Naive thymus-derived CD4-positive, alpha-beta T cell (primary cell): Measurements from ENCODE around the gene NEK7. TPM values are rescaled to one million over a fixed set of nuclear protein-coding genes. Genes with fewer than 3 reads are reported as not detected.
"Not testable (repeated sequence)": the region's sequence is repeated elsewhere in the genome, so short reads cannot be mapped to it uniquely, and the experiment has no call there.

Experiments used
- ATAC-seq: fragments of 150-1000 bp; cut with Tn5 transposase; 2 replicates; pipeline ENCODE4 v1.10.0; 2021; ENCODE audit warnings: mild to moderate bottlenecking, moderate library complexity
- CTCF ChIA-PET: fragments of 350-600 bp; sonication (Branson Sonifier 250); formaldehyde crosslinking; loops from one replicate; lab custom pipeline; 2021; ENCODE audit warnings: antibody characterized with exemption; lab: Charles Lee
- POLR2A ChIA-PET: fragments of 350-600 bp; sonication (Branson Sonifier 250); formaldehyde crosslinking; loops from one replicate; lab custom pipeline; 2021; ENCODE audit warnings: antibody characterized with exemption, inconsistent platforms; lab: Charles Lee
- DNase-seq, 9 donors: peaks; one replicate each; pipeline versions ENCODE4 v3.0.0 to v3.0.0-alpha.2; 2020 to 2022; ENCODE audit warnings: mixed read lengths in 1 of 9
- H3K27ac ChIP-seq: one replicate; pipeline ENCODE4 v1.7.0; 2013; ENCODE audit warnings: mild to moderate bottlenecking, low read depth, low read length, moderate library complexity
- H3K27me3 ChIP-seq, 2 donors: one replicate each; pipeline ENCODE4 v1.7.0; 2013; ENCODE audit warnings: low read length in 2 of 2, mild to moderate bottlenecking in 2 of 2, moderate library complexity in 2 of 2; ENCODE audit not compliant: control insufficient read depth in 2 of 2, insufficient read depth in 2 of 2
- H3K36me3 ChIP-seq, 3 experiments: 1 replicate in 2 of 3; 2 replicates in 1 of 3; pipeline ENCODE4 v1.7.0; 2013; ENCODE audit warnings: low read length in 3 of 3, mild to moderate bottlenecking in 3 of 3, moderate library complexity in 1 of 3; ENCODE audit not compliant: insufficient read depth in 3 of 3, control insufficient read depth in 2 of 3
- H3K4me1 ChIP-seq, 2 donors: one replicate each; pipeline ENCODE4 v1.7.0; 2013; ENCODE audit warnings: low read length in 2 of 2, mild to moderate bottlenecking in 2 of 2, moderate library complexity in 1 of 2; ENCODE audit not compliant: control insufficient read depth in 2 of 2, insufficient read depth in 2 of 2
- H3K4me3 ChIP-seq: 2 replicates; pipeline ENCODE4 v1.7.0; 2013; ENCODE audit warnings: mild to moderate bottlenecking, low read length
- H3K9me3 ChIP-seq, 3 experiments: 1 replicate in 2 of 3; 2 replicates in 1 of 3; pipeline ENCODE4 v1.7.0; 2013; ENCODE audit warnings: low read length in 3 of 3; ENCODE audit not compliant: control insufficient read depth in 2 of 3
- H3K27ac Mint-ChIP-seq, 9 donors: one replicate each; pipeline ENCODE4 v1.8.0; 2020 to 2022; ENCODE audit warnings: mixed read lengths in 9 of 9, mild to moderate bottlenecking in 8 of 9, moderate library complexity in 5 of 9, inconsistent platforms in 2 of 9
- H3K27me3 Mint-ChIP-seq, 5 donors: one replicate each; pipeline ENCODE4 v1.8.0; 2021 to 2022; ENCODE audit warnings: mixed read lengths in 5 of 5, mild to moderate bottlenecking in 1 of 5
- H3K36me3 Mint-ChIP-seq, 5 donors: one replicate each; pipeline ENCODE4 v1.8.0; 2020 to 2022; ENCODE audit warnings: mixed read lengths in 5 of 5, mild to moderate bottlenecking in 3 of 5, inconsistent platforms in 1 of 5
- H3K4me1 Mint-ChIP-seq, 7 donors: one replicate each; pipeline ENCODE4 v1.8.0; 2020 to 2022; ENCODE audit warnings: mixed read lengths in 7 of 7, mild to moderate bottlenecking in 3 of 7, inconsistent platforms in 1 of 7
- H3K4me3 Mint-ChIP-seq, 10 donors: one replicate each; pipeline ENCODE4 v1.8.0; 2020 to 2022; ENCODE audit warnings: mild to moderate bottlenecking in 10 of 10, mixed read lengths in 10 of 10, moderate library complexity in 6 of 10, inconsistent platforms in 2 of 10
- H3K9me3 Mint-ChIP-seq, 11 donors: one replicate each; pipeline ENCODE4 v1.8.0; 2020 to 2022; ENCODE audit warnings: mixed read lengths in 11 of 11, mild to moderate bottlenecking in 4 of 11, inconsistent platforms in 1 of 11, moderate library complexity in 1 of 11
- intact Hi-C, 2 donors: fragments of 100-400 bp; cut with micrococcal nuclease; formaldehyde crosslinking; loops; one replicate each; pipeline ENCODE4 v1.15.1; 2023
- polyA plus RNA-seq, 2 donors: library from polyadenylated mRNA; unstranded; fragments of 300-500 nt; fragmentation: Illumina TruSeq; gene quantifications; one replicate each; pipeline ENCODE4 v1.2.3, GENCODE V29; 2021
- total RNA-seq, 6 experiments: library from RNA in 5 of 6; stranded (reverse) in 5 of 6; gene quantifications; 1 replicate in 5 of 6; 2 replicates in 1 of 6; pipeline ENCODE4 v1.2.3 and lab custom pipeline; 2021 to 2026

NEK7 gene
- total and polyA plus RNA-seq, 7 experiments from 2014 or later, result 25.1 to 68.4 (median 44.5) TPM

- DNase-seq, result no peak
- Histone ChIP-seq H3K4me1 (peaks cover 55 to 72% of the 10 kb centered on the region in 2 donors), H3K4me3 (no peak overlapping the region), H3K9me3 (no peaks in the 10 kb centered on the region), H3K27ac (no peak overlapping the region), H3K27me3 (no peaks in the 10 kb centered on the region), H3K36me3 (no peaks in the 10 kb centered on the region)
- H3K36me3 Mint-ChIP-seq, result peaks cover 0 to 9% (median 0%) of the 10 kb centered on the region in 5 donors
- no peak for ATAC-seq
- no peaks in the 10 kb centered on the region for H3K9me3 Mint-ChIP-seq
- H3K4me1 Mint-ChIP-seq, result peaks cover 41 to 91% (median 80%) of the 10 kb centered on the region in 7 donors
- H3K27me3 Mint-ChIP-seq, result no peaks in the 10 kb centered on the region
- intact Hi-C loops, result loop anchor here in 1 of 2 donors (5.0 kb wide), 1 partner anchor 37 kb away; no protein-coding TSS in a partner anchor
- peak overlapping the region in 3 of 9 donors; percentile 52 to 82 (median 60) for H3K27ac Mint-ChIP-seq
- H3K4me3 Mint-ChIP-seq, result peak overlapping the region in 1 of 10 donors; percentile 59
- POLR2A ChIA-PET, result interaction anchor here (0.8 to 1.7 kb wide), 2 partner anchors 19 to 331 kb away, joined by 3 to 11 read pairs; no protein-coding TSS in a partner anchor
- CTCF ChIA-PET, result no interaction called here
These were observed 28.3 kb downstream of the NEK7 start for GRCh38 chr1:198185146-198185545.

- no peaks in the 10 kb centered on the region for H3K36me3 ChIP-seq
- H3K4me3 Mint-ChIP-seq, result peak overlapping the region in 9 of 10 donors; percentile 0 to 59 (median 47)
- intact Hi-C loops, result loop anchor here in 1 of 2 donors (5.0 kb wide), 1 partner anchor 37 kb away; no protein-coding TSS in a partner anchor
- H3K36me3 Mint-ChIP-seq, result peaks cover 0 to 9% (median 0%) of the 10 kb centered on the region in 5 donors
- H3K9me3 Mint-ChIP-seq, result no peaks in the 10 kb centered on the region
- no peak overlapping the region for H3K4me3 ChIP-seq
- no peak overlapping the region for H3K27ac ChIP-seq
- CTCF ChIA-PET, result no interaction called here
- H3K27me3 Mint-ChIP-seq, result no peaks in the 10 kb centered on the region
- DNase-seq, result no peak
- no peak for ATAC-seq
- POLR2A ChIA-PET, result interaction anchor here (0.5 to 2.3 kb wide), 5 partner anchors 14 to 331 kb away, joined by 3 to 11 read pairs (median 3); partner anchors contain the start of gene NEK7
- H3K27ac Mint-ChIP-seq, result peak overlapping the region in 7 of 9 donors; percentile 8 to 82 (median 59)
- peaks cover 48 to 72% of the 10 kb centered on the region in 2 donors for H3K4me1 ChIP-seq
- H3K9me3 ChIP-seq, result no peaks in the 10 kb centered on the region
- H3K4me1 Mint-ChIP-seq, result peaks cover 39 to 91% (median 82%) of the 10 kb centered on the region in 7 donors
- H3K27me3 ChIP-seq, result no peaks in the 10 kb centered on the region
These were observed 29.0 kb downstream of the NEK7 start for GRCh38 chr1:198185759-198186158.

GRCh38 chr1:198186916-198187580 lies 30.2 kb downstream of the NEK7 start:
- Histone ChIP-seq H3K4me3 (no peak overlapping the region), H3K4me1 (peaks cover 40 to 67% of the 10 kb centered on the region in 2 donors), H3K9me3 (no peaks in the 10 kb centered on the region), H3K27me3 (no peaks in the 10 kb centered on the region), H3K27ac (no peak overlapping the region), H3K36me3 (no peaks in the 10 kb centered on the region)
- no peaks in the 10 kb centered on the region for H3K27me3 Mint-ChIP-seq
- H3K4me3 Mint-ChIP-seq, result peak overlapping the region in 7 of 10 donors; percentile 0 to 74 (median 31)
- peaks cover 0 to 10% (median 0%) of the 10 kb centered on the region in 5 donors for H3K36me3 Mint-ChIP-seq
- DNase-seq (no peak), ATAC-seq (no peak)
- CTCF ChIA-PET, result interaction anchor here (0.8 to 0.9 kb wide), 2 partner anchors 9 to 28 kb away, joined by 3 read pairs; no protein-coding TSS in a partner anchor
- intact Hi-C loops, result loop anchor here in 1 of 2 donors (1.0 to 5.0 kb wide), 2 partner anchors 8 to 35 kb away; no protein-coding TSS in a partner anchor
- H3K27ac Mint-ChIP-seq, result peak overlapping the region in 6 of 9 donors; percentile 60 to 86 (median 76)
- H3K4me1 Mint-ChIP-seq, result peaks cover 36 to 91% (median 82%) of the 10 kb centered on the region in 7 donors
- no peaks in the 10 kb centered on the region for H3K9me3 Mint-ChIP-seq
- POLR2A ChIA-PET, result interaction anchor here (0.5 to 2.3 kb wide), 5 partner anchors 15 to 45 kb away, joined by 3 to 11 read pairs (median 4); partner anchors contain the start of gene NEK7

- CTCF ChIA-PET, result no interaction called here
- DNase-seq, result peak in 6 of 9 donors; percentile 25 to 45 (median 32)
- peak overlapping the region; percentile 2 for H3K4me3 ChIP-seq
- H3K36me3 Mint-ChIP-seq, result peaks cover 0 to 15% (median 0%) of the 10 kb centered on the region in 5 donors
- H3K27ac ChIP-seq, result peak overlapping the region; percentile 43
- H3K4me1 ChIP-seq, result peaks cover 35 to 70% of the 10 kb centered on the region in 2 donors
- ATAC-seq, result peak; percentile 91
- H3K27ac Mint-ChIP-seq, result peak overlapping the region; percentile 9 to 86 (median 74)
- no peaks in the 10 kb centered on the region for H3K36me3 ChIP-seq
- no peaks in the 10 kb centered on the region for H3K27me3 ChIP-seq
- POLR2A ChIA-PET, result interaction anchor here (1.0 to 2.3 kb wide), 3 partner anchors 18 to 32 kb away, joined by 4 to 10 read pairs (median 4); partner anchors contain the start of gene NEK7
- no peaks in the 10 kb centered on the region for H3K9me3 ChIP-seq
- no peaks in the 10 kb centered on the region for H3K27me3 Mint-ChIP-seq
- peak overlapping the region; percentile 0 to 75 (median 54) for H3K4me3 Mint-ChIP-seq
- H3K4me1 Mint-ChIP-seq, result peaks cover 39 to 91% (median 82%) of the 10 kb centered on the region in 7 donors
- intact Hi-C loops, result loop anchor here (1.0 to 5.0 kb wide), 6 partner anchors 9 to 34 kb away; partner anchors contain the start of gene NEK7 (in 2 of the 2)
- H3K9me3 Mint-ChIP-seq, result no peaks in the 10 kb centered on the region
These were observed 31.3 kb downstream of the NEK7 start for GRCh38 chr1:198187973-198188588.

GRCh38 chr1:198191117-198191516 lies 34.3 kb downstream of the NEK7 start:
- Histone ChIP-seq H3K36me3 (no peaks in the 10 kb centered on the region), H3K27ac (no peak overlapping the region), H3K4me3 (no peak overlapping the region), H3K4me1 (peaks cover 33 to 68% of the 10 kb centered on the region in 2 donors), H3K9me3 (no peaks in the 10 kb centered on the region), H3K27me3 (no peaks in the 10 kb centered on the region)
- peak overlapping the region in 4 of 9 donors; percentile 7 to 82 (median 66) for H3K27ac Mint-ChIP-seq
- no peak for DNase-seq
- peaks cover 42 to 95% (median 85%) of the 10 kb centered on the region in 7 donors for H3K4me1 Mint-ChIP-seq
- intact Hi-C loops, result no loop called here
- H3K9me3 Mint-ChIP-seq, result no peaks in the 10 kb centered on the region
- peaks cover 0 to 22% (median 0%) of the 10 kb centered on the region in 5 donors for H3K36me3 Mint-ChIP-seq
- CTCF ChIA-PET, result no interaction called here
- H3K27me3 Mint-ChIP-seq, result no peaks in the 10 kb centered on the region
- POLR2A ChIA-PET, result interaction anchor here (0.7 kb wide), 1 partner anchor 27 kb away, joined by 3 read pairs; no protein-coding TSS in a partner anchor
- peak overlapping the region in 2 of 10 donors; percentile 7 to 35 for H3K4me3 Mint-ChIP-seq
- ATAC-seq, result no peak

- POLR2A ChIA-PET, H3K27ac ChIP-seq, H3K27me3 Mint-ChIP-seq, DNase-seq, H3K9me3 Mint-ChIP-seq, H3K36me3 ChIP-seq, H3K9me3 ChIP-seq, intact Hi-C loops, H3K4me3 ChIP-seq, ATAC-seq, H3K27me3 ChIP-seq: not testable (repeated sequence)
- Mint-ChIP-seq H3K4me3 (peak overlapping the region in 3 of 10 donors; percentile 9 to 46 (median 39)), H3K4me1 (peaks cover 43 to 93% (median 81%) of the 10 kb centered on the region in 7 donors), H3K36me3 (peaks cover 0 to 20% (median 0%) of the 10 kb centered on the region in 5 donors), H3K27ac (peak overlapping the region in 6 of 9 donors; percentile 11 to 60 (median 50))
- CTCF ChIA-PET, result interaction anchor here (0.6 to 0.7 kb wide), 2 partner anchors 23 to 105 kb away, joined by 3 to 4 read pairs; no protein-coding TSS in a partner anchor
- peaks cover 14 to 59% of the 10 kb centered on the region in 2 donors for H3K4me1 ChIP-seq
These were observed 37.1 kb downstream of the NEK7 start for GRCh38 chr1:198193871-198194270.
